ENCODE data around the gene ARHGAP1. TPM values are rescaled to one million over a fixed set of nuclear protein-coding genes. Genes with fewer than 3 reads are reported as not detected.
A peak's percentile ranks its signal among the peaks of the same experiment; 100 is the strongest.

Gene ARHGAP1
- total and polyA plus RNA-seq, 7 donors: 12.5 to 36.1 (median 27.7) TPM

DNA sequence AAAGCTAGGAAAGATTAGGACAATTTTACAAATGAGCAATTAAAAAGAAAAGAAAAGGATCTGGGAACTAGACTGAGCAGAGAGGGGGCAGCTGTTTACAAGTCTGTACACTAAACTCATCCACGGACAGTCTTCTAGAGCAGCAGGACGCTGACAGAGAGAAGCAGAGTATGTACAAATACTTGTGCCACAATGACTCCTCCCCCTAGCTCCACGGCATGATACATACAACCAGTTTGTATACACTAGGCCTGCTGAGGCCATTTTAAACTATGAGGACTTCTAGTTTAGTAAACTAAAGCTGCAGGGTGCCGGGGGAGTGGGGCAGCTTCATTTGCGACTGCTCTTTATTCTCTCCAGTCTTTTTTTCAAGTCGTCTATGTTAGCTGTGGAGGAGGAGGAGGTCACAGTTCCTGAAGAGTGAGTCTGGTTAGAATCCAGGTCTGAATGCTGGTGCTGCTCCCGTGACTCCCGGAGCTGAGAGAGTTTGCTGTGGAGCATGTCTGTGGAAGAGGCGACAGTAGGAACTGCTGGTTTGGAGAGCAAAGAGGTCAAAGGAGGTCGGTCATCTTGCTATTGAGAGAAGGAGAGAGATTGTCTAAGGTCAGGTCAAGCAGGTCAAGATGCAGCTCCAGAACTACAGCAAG lies 43.4 kb upstream of the ARHGAP1 start:
- H3K9me3 ChIP-seq: no peaks in the 10 kb centered on the region
- H3K36me3 ChIP-seq (ENCODE audit: insufficient read depth in 1 of 2, low read depth in 1 of 2): peaks cover 14 to 81% of the 10 kb centered on the region in 2 donors
- 83 to 86% (median 85%) methylated on average over 10 of the region's 10 CpGs for WGBS, 3 donors
- intact Hi-C loops (cut with DNase I): no loop called here
- TF ChIP-seq, protein P1, sequence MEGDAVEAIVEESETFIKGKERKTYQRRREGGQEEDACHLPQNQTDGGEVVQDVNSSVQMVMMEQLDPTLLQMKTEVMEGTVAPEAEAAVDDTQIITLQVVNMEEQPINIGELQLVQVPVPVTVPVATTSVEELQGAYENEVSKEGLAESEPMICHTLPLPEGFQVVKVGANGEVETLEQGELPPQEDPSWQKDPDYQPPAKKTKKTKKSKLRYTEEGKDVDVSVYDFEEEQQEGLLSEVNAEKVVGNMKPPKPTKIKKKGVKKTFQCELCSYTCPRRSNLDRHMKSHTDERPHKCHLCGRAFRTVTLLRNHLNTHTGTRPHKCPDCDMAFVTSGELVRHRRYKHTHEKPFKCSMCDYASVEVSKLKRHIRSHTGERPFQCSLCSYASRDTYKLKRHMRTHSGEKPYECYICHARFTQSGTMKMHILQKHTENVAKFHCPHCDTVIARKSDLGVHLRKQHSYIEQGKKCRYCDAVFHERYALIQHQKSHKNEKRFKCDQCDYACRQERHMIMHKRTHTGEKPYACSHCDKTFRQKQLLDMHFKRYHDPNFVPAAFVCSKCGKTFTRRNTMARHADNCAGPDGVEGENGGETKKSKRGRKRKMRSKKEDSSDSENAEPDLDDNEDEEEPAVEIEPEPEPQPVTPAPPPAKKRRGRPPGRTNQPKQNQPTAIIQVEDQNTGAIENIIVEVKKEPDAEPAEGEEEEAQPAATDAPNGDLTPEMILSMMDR (IDR thresholded peaks at IDR 0.05): no peak
- no peak for DNase-seq
- no peak overlapping the region for H3K4me3 ChIP-seq
- H3K27ac ChIP-seq: no peak overlapping the region
- no peaks in the 10 kb centered on the region for H3K4me1 ChIP-seq
- no peaks in the 10 kb centered on the region for H3K27me3 ChIP-seq (ENCODE audit: insufficient read depth in 3 of 3, low read length in 2 of 3)
- no peak for ATAC-seq

DNA sequence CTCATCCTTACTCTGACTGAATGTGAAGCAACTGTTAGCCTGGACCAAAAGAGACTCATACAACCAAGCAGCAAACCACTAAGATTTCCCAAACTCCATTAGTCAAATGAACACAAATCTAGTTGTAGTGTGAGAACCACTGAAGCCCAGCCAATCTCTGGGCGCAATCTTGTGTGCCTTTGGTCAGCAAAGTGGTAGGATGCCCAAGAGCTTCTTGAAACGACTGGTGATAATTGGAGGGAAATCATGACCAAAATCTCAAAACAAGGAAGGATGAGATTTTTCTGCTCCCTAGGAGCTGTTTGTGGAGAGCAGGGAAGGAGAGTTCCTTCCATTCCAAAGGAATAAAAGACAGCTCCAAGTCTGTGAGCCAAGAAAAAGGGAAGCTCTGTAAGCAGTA lies 42.6 kb upstream of the ARHGAP1 start:
- TF ChIP-seq, protein P1 (IDR thresholded peaks at IDR 0.05): no peak
- H3K36me3 ChIP-seq (ENCODE audit: insufficient read depth in 1 of 2, low read depth in 1 of 2): peaks cover 14 to 73% of the 10 kb centered on the region in 2 donors
- no peak overlapping the region for H3K4me3 ChIP-seq
- ATAC-seq (no peak), DNase-seq (no peak)
- no peaks in the 10 kb centered on the region for H3K4me1 ChIP-seq
- WGBS, 3 donors: 82 to 91% (median 85%) methylated on average over 2 of the region's 2 CpGs
- no peak overlapping the region for H3K27ac ChIP-seq
- intact Hi-C loops (cut with DNase I): no loop called here
- no peaks in the 10 kb centered on the region for H3K27me3 ChIP-seq (ENCODE audit: insufficient read depth in 3 of 3, low read length in 2 of 3)
- no peaks in the 10 kb centered on the region for H3K9me3 ChIP-seq

DNA sequence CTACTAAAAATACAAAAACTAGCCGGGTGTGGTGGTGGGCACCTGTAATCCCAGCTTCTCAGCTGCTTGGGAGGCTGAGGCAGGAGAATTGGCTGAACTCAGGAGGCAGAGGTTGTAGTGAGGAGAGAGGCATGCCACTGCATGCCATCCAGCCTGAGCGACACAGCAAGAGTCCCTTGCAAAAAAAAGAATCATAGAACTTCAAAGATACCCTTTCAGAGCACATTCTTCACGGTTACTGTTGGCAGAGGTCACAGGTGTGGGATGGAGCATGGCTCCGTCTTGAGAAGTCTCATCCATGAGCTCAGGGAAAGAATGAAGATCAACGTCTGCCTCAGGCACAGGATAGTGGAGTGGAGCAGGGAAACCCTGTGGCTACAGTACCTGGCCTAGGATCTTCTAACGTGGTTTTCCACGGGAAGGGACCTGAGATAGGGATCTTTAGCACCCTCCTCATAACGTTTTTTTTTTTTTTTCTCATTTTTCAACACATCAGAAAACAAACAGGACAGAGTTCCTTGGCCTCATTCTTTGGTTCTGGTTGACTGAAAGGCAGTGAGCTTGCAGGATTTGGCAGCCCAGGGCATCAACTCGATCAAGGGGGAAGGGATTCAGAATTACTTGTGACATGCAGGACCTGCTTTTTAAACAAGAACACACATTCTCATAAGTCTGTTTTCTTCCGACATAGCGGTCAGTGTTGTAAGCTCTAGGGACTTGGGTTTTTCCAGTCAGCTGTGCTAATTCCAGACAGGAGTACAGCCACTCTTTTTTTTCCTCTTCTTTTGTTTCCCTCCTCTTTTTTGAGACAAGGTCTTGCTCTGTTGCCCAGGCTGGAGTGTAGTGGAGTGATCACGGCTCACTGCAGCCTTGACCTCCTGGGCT lies 41.4 kb upstream of the ARHGAP1 start:
- Histone ChIP-seq H3K9me3 (no peaks in the 10 kb centered on the region), H3K4me1 (no peaks in the 10 kb centered on the region), H3K27me3 (ENCODE audit: insufficient read depth in 3 of 3, low read length in 2 of 3) (no peaks in the 10 kb centered on the region), H3K36me3 (ENCODE audit: insufficient read depth in 1 of 2, low read depth in 1 of 2) (peaks cover 14 to 61% of the 10 kb centered on the region in 2 donors), H3K4me3 (no peak overlapping the region), H3K27ac (no peak overlapping the region)
- ATAC-seq (peak in 1 of 4 donors; percentile 37), DNase-seq (no peak)
- 64 to 76% (median 64%) methylated on average over 12 of the region's 12 CpGs for WGBS, 3 donors
- intact Hi-C loops (cut with DNase I): no loop called here
- TF ChIP-seq, protein P1 (IDR thresholded peaks at IDR 0.05): no peak

DNA sequence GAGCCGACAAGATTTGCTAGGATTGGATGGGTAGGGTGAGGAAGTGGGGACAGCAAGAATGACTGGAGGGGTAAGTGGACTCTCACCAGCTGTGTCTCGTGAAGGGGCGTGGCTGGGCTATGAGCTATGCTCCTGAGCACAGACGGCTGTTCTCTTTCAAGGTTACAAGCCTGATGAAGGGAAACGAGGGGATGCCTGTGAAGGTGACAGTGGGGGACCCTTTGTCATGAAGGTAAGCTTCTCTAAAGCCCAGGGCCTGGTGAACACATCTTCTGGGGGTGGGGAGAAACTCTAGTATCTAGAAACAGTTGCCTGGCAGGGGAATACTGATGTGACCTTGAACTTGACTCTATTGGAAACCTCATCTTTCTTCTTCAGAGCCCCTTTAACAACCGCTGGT lies 38.5 kb upstream of the ARHGAP1 start:
- TF ChIP-seq, protein P1 (IDR thresholded peaks at IDR 0.05): no peak
- peaks cover 12 to 32% of the 10 kb centered on the region in 2 donors for H3K36me3 ChIP-seq (ENCODE audit: insufficient read depth in 1 of 2, low read depth in 1 of 2)
- no peaks in the 10 kb centered on the region for H3K4me1 ChIP-seq
- H3K27ac ChIP-seq: no peak overlapping the region
- DNase-seq (no peak), ATAC-seq (no peak)
- no peak overlapping the region for H3K4me3 ChIP-seq
- no peaks in the 10 kb centered on the region for H3K9me3 ChIP-seq
- intact Hi-C loops (cut with DNase I): no loop called here
- H3K27me3 ChIP-seq (ENCODE audit: insufficient read depth in 3 of 3, low read length in 2 of 3): no peaks in the 10 kb centered on the region
- WGBS, 3 donors: 60 to 63% (median 61%) methylated on average over 6 of the region's 6 CpGs
